Nephron progenitor cell (in vitro differentiated cells): ENCODE measurements around the gene HOXD13.
A peak's percentile ranks its signal among the peaks of the same experiment; 100 is the strongest.

ENCODE experiments used
- DNase-seq: peaks from one replicate; pipeline ENCODE4 v3.0.0; 2021
- H3K27ac Mint-ChIP-seq: 2 replicates; pipeline ENCODE4 v1.8.0; 2021; ENCODE audit warnings: mild to moderate bottlenecking, moderate library complexity, mixed read lengths
- H3K27me3 Mint-ChIP-seq: 2 replicates; pipeline ENCODE4 v1.8.0; 2021; ENCODE audit warnings: mild to moderate bottlenecking, low read depth, mixed read lengths; ENCODE audit not compliant: poor library complexity
- H3K36me3 Mint-ChIP-seq: 2 replicates; pipeline ENCODE4 v1.8.0; 2021; ENCODE audit warnings: low read depth, mixed read lengths
- H3K4me1 Mint-ChIP-seq: 2 replicates; pipeline ENCODE4 v1.8.0; 2021; ENCODE audit warnings: mixed read lengths
- H3K4me3 Mint-ChIP-seq: 2 replicates; pipeline ENCODE4 v1.8.0; 2021; ENCODE audit warnings: mild to moderate bottlenecking, moderate library complexity, mixed read lengths
- H3K9me3 Mint-ChIP-seq: 2 replicates; pipeline ENCODE4 v1.8.0; 2021; ENCODE audit warnings: mild to moderate bottlenecking, moderate library complexity, mixed read lengths
- CTCF ChIP-seq: fragments of 200-600 bp; sonication (generic); IDR thresholded peaks from 2 replicates; pipeline ENCODE4 v1.5.0; 2021; ENCODE audit warnings: antibody characterized with exemption

HOXD13 gene

DNA sequence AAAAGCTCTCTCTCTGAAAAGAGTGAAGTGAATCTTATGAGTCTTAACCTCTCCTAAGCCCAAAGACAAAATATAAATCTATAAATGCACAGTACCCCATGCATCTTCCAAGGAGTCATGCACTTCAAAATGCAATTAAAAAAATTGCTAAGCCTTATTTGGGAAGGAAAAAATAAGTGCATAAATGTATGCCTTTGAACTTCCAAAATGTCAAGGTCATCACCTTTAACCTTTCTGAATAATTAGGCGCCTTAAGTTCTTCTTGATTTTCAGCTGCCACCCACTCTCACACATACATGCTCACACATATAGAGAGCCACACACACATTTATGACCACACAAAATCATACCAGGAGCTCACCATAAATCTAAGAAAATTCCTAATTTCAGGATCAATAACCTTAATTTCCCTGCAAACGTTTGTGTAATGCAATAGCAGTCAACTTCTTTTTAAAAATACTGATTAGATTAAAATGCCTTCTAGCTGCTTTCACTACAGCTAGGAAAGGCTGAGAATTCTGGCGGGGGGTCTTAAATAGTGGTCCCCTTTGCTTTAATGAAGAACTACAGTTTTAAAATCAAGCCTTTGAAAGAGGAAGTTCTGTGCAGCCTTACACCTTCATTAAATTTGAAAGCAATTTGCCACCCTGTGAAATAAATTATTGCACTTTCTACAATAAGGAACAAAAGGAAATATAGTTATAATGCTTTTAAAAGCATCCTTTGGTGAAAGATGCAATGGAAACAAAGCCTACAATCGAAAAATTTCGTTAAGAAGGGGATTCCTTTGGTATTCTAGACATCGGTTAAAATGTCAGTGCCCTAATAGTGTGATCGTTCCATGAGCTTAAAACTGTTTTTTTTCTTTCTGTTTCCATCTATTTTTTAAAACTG lies 18.1 kb downstream of the HOXD13 start:
- peak overlapping the region; percentile 68 for H3K27ac Mint-ChIP-seq
- no peaks in the 10 kb centered on the region for H3K36me3 Mint-ChIP-seq
- H3K4me1 Mint-ChIP-seq, result peaks cover 77% of the 10 kb centered on the region
- no peak for DNase-seq
- H3K4me3 Mint-ChIP-seq, result peak overlapping the region; percentile 86
- no peaks in the 10 kb centered on the region for H3K9me3 Mint-ChIP-seq
- peaks cover 89% of the 10 kb centered on the region for H3K27me3 Mint-ChIP-seq
- TF ChIP-seq CTCF, result no peak

GRCh38 chr2:176111309-176111663 lies 18.8 kb downstream of the HOXD13 start:
- no peaks in the 10 kb centered on the region for H3K9me3 Mint-ChIP-seq
- peak; percentile 75 for TF ChIP-seq CTCF
- peak overlapping the region; percentile 68 for H3K27ac Mint-ChIP-seq
- H3K36me3 Mint-ChIP-seq, result no peaks in the 10 kb centered on the region
- DNase-seq, result peak; percentile 83
- peaks cover 88% of the 10 kb centered on the region for H3K27me3 Mint-ChIP-seq
- peak overlapping the region; percentile 86 for H3K4me3 Mint-ChIP-seq
- H3K4me1 Mint-ChIP-seq, result peaks cover 76% of the 10 kb centered on the region

DNA sequence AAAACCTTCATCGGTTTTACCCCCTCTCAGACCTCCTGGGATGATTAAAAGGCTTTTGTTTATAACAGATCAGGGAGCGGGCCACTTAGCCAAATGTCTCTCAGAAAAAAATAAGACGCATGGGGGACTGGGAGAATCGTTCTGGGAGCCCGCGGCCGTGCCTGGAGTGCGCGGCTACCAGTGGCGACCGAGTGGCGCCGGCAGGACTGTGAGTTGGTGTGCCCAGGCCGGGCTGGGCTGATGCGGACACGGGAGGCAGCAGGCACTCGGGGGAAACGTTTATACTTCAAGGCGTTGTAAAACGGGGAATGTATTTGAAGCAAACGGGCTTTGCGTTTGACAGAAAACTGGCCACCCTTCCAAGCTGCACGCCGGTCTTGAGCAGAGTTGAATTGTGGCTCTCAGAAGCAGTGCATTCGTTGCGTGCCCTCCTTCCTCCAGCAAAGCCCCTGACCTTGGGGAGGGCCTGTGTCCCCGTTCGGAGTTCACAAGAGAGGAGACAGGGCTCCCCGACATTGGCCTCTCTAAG lies 19.4 kb downstream of the HOXD13 start:
- H3K27ac Mint-ChIP-seq, result peak overlapping the region; percentile 90
- no peak for TF ChIP-seq CTCF
- DNase-seq, result no peak
- H3K27me3 Mint-ChIP-seq, result peaks cover 90% of the 10 kb centered on the region
- H3K4me3 Mint-ChIP-seq, result peak overlapping the region; percentile 86
- H3K36me3 Mint-ChIP-seq, result no peaks in the 10 kb centered on the region
- peaks cover 80% of the 10 kb centered on the region for H3K4me1 Mint-ChIP-seq
- H3K9me3 Mint-ChIP-seq, result no peaks in the 10 kb centered on the region

- Mint-ChIP-seq H3K4me1 (peaks cover 87% of the 10 kb centered on the region), H3K4me3 (peak overlapping the region; percentile 86), H3K9me3 (no peaks in the 10 kb centered on the region), H3K27ac (peak overlapping the region; percentile 75), H3K36me3 (no peaks in the 10 kb centered on the region), H3K27me3 (peaks cover 91% of the 10 kb centered on the region)
- no peak for DNase-seq
- no peak for TF ChIP-seq CTCF
Observed at GRCh38 chr2:176112375-176113302, 20.1 kb downstream of the HOXD13 start.

DNA sequence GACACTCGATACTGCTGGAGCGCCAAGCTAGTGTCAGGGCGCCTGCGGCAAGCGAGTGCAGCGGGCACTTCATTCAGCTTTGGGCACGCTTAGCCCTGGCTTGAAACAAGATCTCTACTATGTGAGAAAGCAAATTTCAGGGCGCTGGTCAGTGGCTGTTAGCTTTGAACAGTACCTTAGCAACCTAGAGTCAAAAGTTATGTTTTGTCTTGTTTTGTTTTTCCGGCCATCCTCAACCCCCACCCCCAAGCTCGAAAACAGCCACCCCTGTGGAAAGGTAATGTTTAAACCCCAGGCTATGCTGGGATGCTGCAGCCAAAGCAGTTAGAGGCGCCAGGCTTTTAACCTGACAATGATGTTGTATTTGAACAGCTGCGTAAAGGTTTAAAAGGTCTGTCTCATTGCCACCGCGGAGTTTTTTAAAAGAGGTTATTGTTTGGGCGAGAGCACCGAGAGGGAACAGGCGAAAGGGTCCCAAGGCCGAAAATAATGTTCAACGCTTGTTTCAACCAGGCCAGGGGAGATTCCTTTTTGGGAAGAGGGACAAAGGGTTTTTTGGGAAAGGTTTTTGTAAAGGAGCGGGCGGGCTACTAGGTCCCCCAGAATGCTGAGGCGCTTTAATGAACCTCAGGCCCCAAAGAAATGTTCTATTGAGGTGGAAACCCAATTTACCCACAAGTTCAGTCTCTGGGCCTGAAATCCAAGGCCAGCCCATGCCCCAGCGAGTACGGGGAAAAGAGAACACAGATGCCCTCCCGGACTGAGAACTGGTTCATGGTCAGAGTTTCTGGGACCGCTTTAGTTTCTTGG lies 21.8 kb downstream of the HOXD13 start:
- TF ChIP-seq CTCF, result no peak
- Mint-ChIP-seq H3K4me3 (peak overlapping the region; percentile 86), H3K4me1 (peaks cover 95% of the 10 kb centered on the region), H3K36me3 (no peaks in the 10 kb centered on the region), H3K27me3 (peaks cover 90% of the 10 kb centered on the region), H3K9me3 (no peaks in the 10 kb centered on the region), H3K27ac (peak overlapping the region; percentile 91)
- DNase-seq, result no peak
